Activated naive CD8-positive, alpha-beta T cell treated with anti-CD3 and anti-CD28 coated beads, Interleukin-2, amount 10 ng/mL, durations not matched to agents 7 days and 5 days (primary cell): Measurements from ENCODE around the gene LGI1. TPM values are rescaled to one million over a fixed set of nuclear protein-coding genes. Genes with fewer than 3 reads are reported as not detected.

Source experiments
- ATAC-seq: fragments of 150-1000 bp; cut with Tn5 transposase; one replicate; pipeline ENCODE4 v1.10.0; 2021; ENCODE audit warnings: low read depth, moderate library complexity
- POLR2A ChIA-PET: fragments of 350-600 bp; sonication (Branson Sonifier 250); formaldehyde crosslinking; loops from one replicate; lab custom pipeline; 2021; ENCODE audit warnings: antibody characterized with exemption; lab: Charles Lee
- DNase-seq: peaks from one replicate; pipeline ENCODE4 v3.0.0; 2021
- H3K27ac Mint-ChIP-seq: one replicate; pipeline ENCODE4 v1.8.0; 2022; ENCODE audit warnings: mild to moderate bottlenecking, mixed read lengths
- H3K27me3 Mint-ChIP-seq: one replicate; pipeline ENCODE4 v1.8.0; 2022; ENCODE audit warnings: mild to moderate bottlenecking, moderate library complexity, mixed read lengths
- H3K36me3 Mint-ChIP-seq: one replicate; pipeline ENCODE4 v1.8.0; 2021; ENCODE audit warnings: mild to moderate bottlenecking, mixed read lengths
- H3K4me1 Mint-ChIP-seq: one replicate; pipeline ENCODE4 v1.8.0; 2021; ENCODE audit warnings: mixed read lengths
- H3K4me3 Mint-ChIP-seq: one replicate; pipeline ENCODE4 v1.8.0; 2022; ENCODE audit warnings: mild to moderate bottlenecking, moderate library complexity, mixed read lengths
- H3K9me3 Mint-ChIP-seq: one replicate; pipeline ENCODE4 v1.8.0; 2021; ENCODE audit warnings: mixed read lengths
- total RNA-seq, 2 experiments: library from RNA; stranded (reverse); gene quantifications; one replicate each; pipeline ENCODE4 v1.2.3, GENCODE V29; 2021

LGI1 gene
- total RNA-seq, 2 experiments from 2014 or later = not detected

DNA sequence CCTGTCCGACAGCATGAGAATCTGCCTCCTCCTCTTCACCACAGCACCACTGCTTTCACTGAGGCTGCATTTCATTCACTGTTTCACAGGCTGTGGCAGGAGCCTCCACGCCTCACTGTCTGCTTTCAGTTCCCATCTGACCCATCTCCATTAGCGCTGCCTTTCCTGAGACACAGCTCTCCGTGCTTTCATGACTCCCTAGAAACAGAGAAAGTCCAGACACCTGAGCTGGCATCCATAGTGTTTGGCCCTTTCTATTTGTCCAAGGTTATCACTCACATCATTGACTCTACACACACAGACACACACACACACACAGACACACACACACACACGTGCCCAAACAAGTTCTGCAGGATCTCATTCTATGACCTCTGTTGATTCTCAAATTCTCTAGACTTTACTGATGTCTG is 5.2 kb downstream of the LGI1 start:
- H3K9me3 Mint-ChIP-seq = no peaks in the 10 kb centered on the region
- H3K27me3 Mint-ChIP-seq = peaks cover 39% of the 10 kb centered on the region
- no peaks in the 10 kb centered on the region for H3K4me1 Mint-ChIP-seq
- POLR2A ChIA-PET = no interaction called here
- H3K36me3 Mint-ChIP-seq = no peaks in the 10 kb centered on the region
- no peak overlapping the region for H3K4me3 Mint-ChIP-seq
- ATAC-seq (no peak), DNase-seq (no peak)
- no peak overlapping the region for H3K27ac Mint-ChIP-seq

GRCh38 chr10:93766918-93767317 is 9.2 kb downstream of the LGI1 start:
- H3K4me3 Mint-ChIP-seq = no peak overlapping the region
- H3K9me3 Mint-ChIP-seq = no peaks in the 10 kb centered on the region
- no peak for ATAC-seq
- H3K4me1 Mint-ChIP-seq = no peaks in the 10 kb centered on the region
- DNase-seq = no peak
- H3K27ac Mint-ChIP-seq = no peak overlapping the region
- no peaks in the 10 kb centered on the region for H3K36me3 Mint-ChIP-seq
- peaks cover 11% of the 10 kb centered on the region for H3K27me3 Mint-ChIP-seq
- POLR2A ChIA-PET = no interaction called here

DNA sequence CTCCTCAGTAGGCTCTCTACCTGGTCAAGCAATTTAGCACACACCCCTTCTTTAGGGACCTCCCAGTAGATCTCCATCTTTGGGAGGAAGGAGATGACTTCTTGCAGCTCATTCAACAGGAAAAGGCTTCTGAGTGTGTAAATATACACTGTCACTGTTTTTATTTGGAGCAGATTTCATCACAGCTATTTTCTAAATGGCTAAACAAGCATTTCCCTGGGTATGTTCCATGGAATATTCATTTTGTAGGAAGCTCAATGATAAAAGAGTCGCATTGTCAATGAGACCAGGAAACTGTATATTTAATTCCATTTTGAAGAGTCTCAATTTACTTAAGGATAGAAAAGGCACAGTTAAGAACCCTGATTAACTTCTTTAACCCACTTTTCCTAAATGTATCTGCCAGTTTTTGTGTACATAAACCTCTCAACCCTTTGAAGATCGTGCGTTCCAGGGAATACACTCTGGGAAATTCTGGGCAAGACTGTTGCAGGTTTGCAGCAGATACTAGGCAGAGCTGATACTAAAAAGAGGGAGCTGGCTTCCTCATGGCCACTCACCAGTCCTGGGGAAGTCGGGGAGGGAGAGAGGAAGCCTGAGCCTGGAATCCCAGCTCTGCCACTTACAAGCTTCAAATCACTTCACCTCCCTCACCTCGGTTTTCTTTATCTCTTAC is 10.1 kb downstream of the LGI1 start:
- peaks cover 7% of the 10 kb centered on the region for H3K27me3 Mint-ChIP-seq
- H3K4me1 Mint-ChIP-seq = no peaks in the 10 kb centered on the region
- H3K4me3 Mint-ChIP-seq = no peak overlapping the region
- H3K36me3 Mint-ChIP-seq = no peaks in the 10 kb centered on the region
- no peak for DNase-seq
- ATAC-seq = no peak
- POLR2A ChIA-PET = no interaction called here
- H3K27ac Mint-ChIP-seq = no peak overlapping the region
- no peaks in the 10 kb centered on the region for H3K9me3 Mint-ChIP-seq

DNA sequence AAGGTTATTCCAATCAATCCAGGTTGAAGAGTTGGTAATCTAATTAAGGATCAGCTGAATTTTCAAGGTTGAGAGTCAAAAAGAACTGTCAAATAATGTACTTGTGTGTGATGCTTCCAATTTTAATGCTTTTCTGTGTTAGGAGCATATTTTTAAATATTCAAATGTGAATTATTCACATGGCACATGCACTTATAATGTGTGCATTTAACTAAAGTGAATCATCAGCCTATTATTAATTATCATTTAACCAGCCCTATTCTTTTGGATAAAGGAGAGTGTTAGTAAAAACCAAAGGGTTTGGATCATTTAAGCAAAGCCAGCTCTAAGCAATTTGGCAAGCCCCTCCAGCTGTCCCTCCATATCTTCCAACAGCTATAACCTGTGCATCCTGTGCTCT is 11.2 kb downstream of the LGI1 start:
- Mint-ChIP-seq H3K4me3 (no peak overlapping the region), H3K27ac (no peak overlapping the region), H3K9me3 (no peaks in the 10 kb centered on the region), H3K4me1 (no peaks in the 10 kb centered on the region), H3K27me3 (no peaks in the 10 kb centered on the region), H3K36me3 (no peaks in the 10 kb centered on the region)
- ATAC-seq (no peak), DNase-seq (no peak)
- POLR2A ChIA-PET = no interaction called here

GRCh38 chr10:93771354-93771753 is 13.6 kb downstream of the LGI1 start:
- Mint-ChIP-seq H3K36me3 (no peaks in the 10 kb centered on the region), H3K9me3 (no peaks in the 10 kb centered on the region), H3K4me3 (no peak overlapping the region), H3K27ac (no peak overlapping the region), H3K27me3 (peaks cover 10% of the 10 kb centered on the region), H3K4me1 (no peaks in the 10 kb centered on the region)
- no peak for ATAC-seq
- no peak for DNase-seq
- POLR2A ChIA-PET = no interaction called here

GRCh38 chr10:93773120-93773519 is 15.4 kb downstream of the LGI1 start:
- Mint-ChIP-seq H3K4me3 (no peak overlapping the region), H3K27ac (no peak overlapping the region), H3K4me1 (no peaks in the 10 kb centered on the region), H3K36me3 (no peaks in the 10 kb centered on the region), H3K9me3 (no peaks in the 10 kb centered on the region), H3K27me3 (peaks cover 22% of the 10 kb centered on the region)
- DNase-seq (no peak), ATAC-seq (no peak)
- POLR2A ChIA-PET = no interaction called here

DNA sequence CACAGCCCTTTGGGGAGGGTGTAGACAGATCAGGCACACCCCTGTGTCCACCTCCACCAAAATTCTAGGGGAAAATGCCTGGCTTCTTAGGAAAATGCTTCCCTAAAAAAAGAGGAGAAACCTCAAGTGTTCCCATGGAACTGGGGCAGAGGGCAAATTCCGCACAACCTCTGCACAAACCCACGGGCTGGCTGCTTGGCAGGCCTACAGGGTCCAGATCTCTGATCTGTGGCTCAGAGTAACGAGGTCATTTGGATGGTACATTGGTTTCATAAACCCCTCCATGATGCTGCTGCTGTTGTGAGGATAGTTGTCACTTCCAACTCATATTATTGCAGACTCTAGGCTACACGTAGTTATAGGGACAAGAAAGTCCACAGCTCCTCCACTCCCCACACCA is 16.0 kb downstream of the LGI1 start:
- DNase-seq (no peak), ATAC-seq (no peak)
- H3K4me3 Mint-ChIP-seq = no peak overlapping the region
- POLR2A ChIA-PET = no interaction called here
- no peaks in the 10 kb centered on the region for H3K4me1 Mint-ChIP-seq
- no peaks in the 10 kb centered on the region for H3K9me3 Mint-ChIP-seq
- H3K27ac Mint-ChIP-seq = no peak overlapping the region
- peaks cover 28% of the 10 kb centered on the region for H3K27me3 Mint-ChIP-seq
- no peaks in the 10 kb centered on the region for H3K36me3 Mint-ChIP-seq

- POLR2A ChIA-PET = no interaction called here
- Mint-ChIP-seq H3K27ac (no peak overlapping the region), H3K4me3 (no peak overlapping the region), H3K9me3 (no peaks in the 10 kb centered on the region), H3K4me1 (no peaks in the 10 kb centered on the region), H3K36me3 (no peaks in the 10 kb centered on the region), H3K27me3 (peaks cover 32% of the 10 kb centered on the region)
- DNase-seq (no peak), ATAC-seq (no peak)
These were observed 17.6 kb downstream of the LGI1 start for GRCh38 chr10:93775356-93775755.

GRCh38 chr10:93777092-93777491 is 19.4 kb downstream of the LGI1 start:
- DNase-seq (no peak), ATAC-seq (no peak)
- Mint-ChIP-seq H3K4me3 (no peak overlapping the region), H3K27me3 (peaks cover 32% of the 10 kb centered on the region), H3K36me3 (no peaks in the 10 kb centered on the region), H3K4me1 (no peaks in the 10 kb centered on the region), H3K9me3 (no peaks in the 10 kb centered on the region), H3K27ac (no peak overlapping the region)
- POLR2A ChIA-PET = no interaction called here

GRCh38 chr10:93784059-93784458 is 26.3 kb downstream of the LGI1 start:
- ATAC-seq (no peak), DNase-seq (no peak)
- Mint-ChIP-seq H3K27ac (no peak overlapping the region), H3K36me3 (no peaks in the 10 kb centered on the region), H3K9me3 (no peaks in the 10 kb centered on the region), H3K4me1 (no peaks in the 10 kb centered on the region), H3K4me3 (no peak overlapping the region), H3K27me3 (peaks cover 1% of the 10 kb centered on the region)
- POLR2A ChIA-PET = no interaction called here

DNA sequence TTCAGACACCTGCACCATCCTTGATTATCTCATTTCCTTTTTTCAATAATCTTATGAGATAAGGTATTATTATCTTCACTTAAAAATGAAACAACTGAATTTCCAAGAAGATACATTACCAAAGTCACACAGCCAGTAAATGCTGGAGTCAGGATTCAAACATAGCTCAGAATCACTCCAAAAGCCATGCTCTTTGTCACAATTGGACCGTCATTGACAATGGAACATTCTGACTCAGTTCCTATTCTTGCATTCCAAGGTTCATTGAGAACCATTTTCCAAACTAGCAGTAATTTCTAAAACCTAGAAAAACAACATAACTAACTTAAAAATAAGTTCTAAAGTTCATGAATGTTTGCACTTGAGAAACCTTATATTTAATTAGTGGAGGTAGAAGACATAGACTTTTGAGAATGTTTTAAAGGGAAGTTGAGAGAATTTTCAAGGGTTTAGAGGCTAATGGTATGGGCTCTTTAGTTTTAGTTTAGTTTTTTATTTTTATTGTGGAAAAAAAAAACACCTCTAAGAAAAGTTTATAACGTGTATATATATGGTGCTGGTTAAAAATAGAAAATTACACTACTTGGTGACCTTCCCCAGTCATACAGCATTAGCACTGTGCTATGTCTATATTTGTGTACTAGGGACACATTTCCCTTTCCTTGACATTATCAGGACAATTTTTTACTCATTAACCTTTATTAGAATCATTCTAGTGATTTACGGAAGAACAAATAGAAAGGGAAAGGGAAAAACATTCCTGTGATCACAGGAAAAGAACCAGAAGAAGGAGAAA is 30.9 kb downstream of the LGI1 start:
- no peak overlapping the region for H3K27ac Mint-ChIP-seq
- no peak for DNase-seq
- H3K4me3 Mint-ChIP-seq = no peak overlapping the region
- H3K36me3 Mint-ChIP-seq = no peaks in the 10 kb centered on the region
- H3K4me1 Mint-ChIP-seq = no peaks in the 10 kb centered on the region
- ATAC-seq = no peak
- no peaks in the 10 kb centered on the region for H3K9me3 Mint-ChIP-seq
- POLR2A ChIA-PET = no interaction called here
- peaks cover 9% of the 10 kb centered on the region for H3K27me3 Mint-ChIP-seq

DNA sequence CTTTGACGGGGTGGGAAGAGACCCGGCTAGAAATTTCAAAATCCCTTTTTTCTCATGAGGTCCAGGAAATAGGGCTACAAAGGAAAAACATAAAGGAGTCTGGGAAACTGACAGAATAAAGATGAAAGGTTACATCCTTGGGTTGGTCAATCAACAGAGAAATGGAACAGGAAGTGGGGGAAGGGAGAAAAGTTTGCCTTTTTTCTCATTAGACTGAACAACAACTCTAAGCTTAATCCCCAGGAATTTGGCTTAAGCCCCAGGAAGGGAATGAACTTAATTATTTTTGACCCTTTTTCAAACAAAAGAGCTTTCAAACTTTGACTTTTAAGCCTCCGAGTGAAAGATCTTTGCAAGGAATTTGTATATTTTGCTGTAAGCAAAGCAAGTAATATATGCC is 32.7 kb downstream of the LGI1 start:
- DNase-seq (no peak), ATAC-seq (no peak)
- no peaks in the 10 kb centered on the region for H3K4me1 Mint-ChIP-seq
- no peak overlapping the region for H3K27ac Mint-ChIP-seq
- POLR2A ChIA-PET = no interaction called here
- H3K9me3 Mint-ChIP-seq = no peaks in the 10 kb centered on the region
- H3K27me3 Mint-ChIP-seq = peaks cover 9% of the 10 kb centered on the region
- no peaks in the 10 kb centered on the region for H3K36me3 Mint-ChIP-seq
- no peak overlapping the region for H3K4me3 Mint-ChIP-seq

DNA sequence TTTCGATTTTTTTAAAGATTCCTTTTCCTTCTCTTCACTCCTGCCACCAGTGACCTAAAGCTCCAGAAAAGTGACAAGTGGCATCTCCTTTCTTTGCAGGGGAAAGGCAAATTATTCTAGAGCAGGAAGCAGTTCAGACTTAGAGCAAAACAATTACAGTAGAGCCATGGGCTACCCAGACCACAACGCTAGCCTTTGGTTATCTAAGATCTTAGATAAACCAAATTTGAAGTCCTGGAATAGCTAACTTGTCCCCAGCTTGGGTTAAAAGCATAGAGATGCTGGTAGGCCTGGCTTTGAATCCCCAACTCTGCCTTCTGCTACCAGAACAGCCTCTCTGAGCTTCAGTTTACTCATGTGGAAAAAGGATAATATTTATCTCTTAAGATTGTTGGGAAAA is 38.4 kb downstream of the LGI1 start:
- peaks cover 4% of the 10 kb centered on the region for H3K27me3 Mint-ChIP-seq
- ATAC-seq = no peak

DNA sequence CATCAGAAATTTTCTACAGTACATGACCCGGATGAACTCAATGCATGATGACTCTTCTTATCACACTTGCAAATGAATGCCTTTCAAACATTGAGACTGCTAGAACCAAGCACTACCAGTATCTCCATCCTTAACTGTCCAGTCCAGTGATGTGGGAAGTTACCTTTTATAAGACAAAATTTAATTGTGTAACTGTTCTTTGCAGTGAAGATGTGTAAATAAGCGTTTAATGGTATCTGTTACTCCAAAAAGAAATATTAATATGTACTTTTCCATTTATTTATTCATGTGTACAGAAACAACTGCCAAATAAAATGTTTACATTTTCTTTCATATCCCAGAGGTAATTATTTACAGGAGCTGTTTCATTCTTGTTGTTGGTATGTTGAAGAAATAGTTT is 40.1 kb downstream of the LGI1 start:
- no peaks in the 10 kb centered on the region for H3K4me1 Mint-ChIP-seq
- no peak overlapping the region for H3K27ac Mint-ChIP-seq
- no peaks in the 10 kb centered on the region for H3K9me3 Mint-ChIP-seq
- H3K36me3 Mint-ChIP-seq = no peaks in the 10 kb centered on the region
- POLR2A ChIA-PET = no interaction called here
- ATAC-seq (no peak), DNase-seq (no peak)
- H3K27me3 Mint-ChIP-seq = peaks cover 3% of the 10 kb centered on the region
- no peak overlapping the region for H3K4me3 Mint-ChIP-seq

More for the DNA sequence above, 38.4 kb downstream of the LGI1 start:
- no peaks in the 10 kb centered on the region for H3K4me1 Mint-ChIP-seq
- POLR2A ChIA-PET = no interaction called here
- H3K9me3 Mint-ChIP-seq = no peaks in the 10 kb centered on the region
- H3K4me3 Mint-ChIP-seq = no peak overlapping the region
- H3K36me3 Mint-ChIP-seq = no peaks in the 10 kb centered on the region
- no peak for DNase-seq
- H3K27ac Mint-ChIP-seq = no peak overlapping the region
